GM12873 (cell line): ENCODE results near the gene MRPL3.

ENCODE experiments used
- CTCF ChIP-seq: IDR thresholded peaks from 2 replicates; pipeline ENCODE4 v1.5.1; 2012; ENCODE audit warnings: low read depth, mild to moderate bottlenecking, moderate library complexity, low read length, control low read depth; ENCODE audit not compliant: insufficient read depth; ENCODE audit errors: missing control alignments

MRPL3 gene

GRCh38 chr3:131474115-131474514 lies 28.7 kb downstream of the MRPL3 start:
- no peak for TF ChIP-seq CTCF

GRCh38 chr3:131470377-131470776 lies 32.4 kb downstream of the MRPL3 start:
- TF ChIP-seq CTCF, result no peak

- TF ChIP-seq CTCF, result no peak
Observed at GRCh38 chr3:131458653-131459052, 44.1 kb downstream of the MRPL3 start.

GRCh38 chr3:131457220-131457619 lies 45.6 kb downstream of the MRPL3 start:
- no peak for TF ChIP-seq CTCF

GRCh38 chr3:131454501-131454900 lies 48.3 kb downstream of the MRPL3 start:
- no peak for TF ChIP-seq CTCF

- TF ChIP-seq CTCF, result no peak
Observed at GRCh38 chr3:131453533-131453932, 49.2 kb downstream of the MRPL3 start.

GRCh38 chr3:131447349-131447748 lies 55.4 kb downstream of the MRPL3 start:
- no peak for TF ChIP-seq CTCF

- TF ChIP-seq CTCF, result no peak
Observed at GRCh38 chr3:131444180-131444579, 58.6 kb downstream of the MRPL3 start.
